Measurements from ENCODE around the gene PPP3R2. TPM values are rescaled to one million over a fixed set of nuclear protein-coding genes. Genes with fewer than 3 reads are reported as not detected.

The PPP3R2 gene, protein sequence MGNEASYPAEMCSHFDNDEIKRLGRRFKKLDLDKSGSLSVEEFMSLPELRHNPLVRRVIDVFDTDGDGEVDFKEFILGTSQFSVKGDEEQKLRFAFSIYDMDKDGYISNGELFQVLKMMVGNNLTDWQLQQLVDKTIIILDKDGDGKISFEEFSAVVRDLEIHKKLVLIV
- total RNA-seq, result not detected

- DNase-seq (ENCODE audit: low read depth in 2 of 3, low spot score in 2 of 3), result no peak
Observed at GRCh38 chr9:101594796-101595195, at the start of gene PPP3R2. TSS of gene PPP3R2 (minus strand) at chr9:101594969. CDS start at chr9:101594921, 48 bp downstream.

- DNase-seq (ENCODE audit: low read depth in 2 of 3, low spot score in 2 of 3), result no peak
Observed at GRCh38 chr9:101639785-101640665, 45.3 kb upstream of the PPP3R2 start.

DNA sequence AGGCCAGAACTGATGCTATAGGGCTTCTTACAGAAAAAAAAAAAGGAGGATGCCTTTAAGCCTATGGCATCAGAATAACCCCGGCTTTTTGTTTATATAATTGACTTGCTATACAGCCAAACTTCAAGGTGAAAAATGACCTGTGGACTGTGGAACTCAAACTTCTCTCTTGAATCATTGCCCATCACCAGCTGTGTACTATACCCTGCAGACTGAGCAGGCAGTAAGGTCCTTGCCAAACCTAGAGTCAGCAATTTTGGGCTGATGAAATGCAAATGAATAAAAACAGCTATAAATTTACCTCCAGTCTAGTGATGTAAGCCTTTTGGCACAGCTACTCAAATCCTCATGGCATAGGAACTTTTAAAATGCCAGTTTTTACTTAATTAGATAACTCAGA, 44.5 kb upstream of the PPP3R2 start:
- DNase-seq (ENCODE audit: low read depth in 2 of 3, low spot score in 2 of 3), result no peak

GRCh38 chr9:101636247-101636646, 41.5 kb upstream of the PPP3R2 start:
- no peak for DNase-seq (ENCODE audit: low read depth in 2 of 3, low spot score in 2 of 3)

DNA sequence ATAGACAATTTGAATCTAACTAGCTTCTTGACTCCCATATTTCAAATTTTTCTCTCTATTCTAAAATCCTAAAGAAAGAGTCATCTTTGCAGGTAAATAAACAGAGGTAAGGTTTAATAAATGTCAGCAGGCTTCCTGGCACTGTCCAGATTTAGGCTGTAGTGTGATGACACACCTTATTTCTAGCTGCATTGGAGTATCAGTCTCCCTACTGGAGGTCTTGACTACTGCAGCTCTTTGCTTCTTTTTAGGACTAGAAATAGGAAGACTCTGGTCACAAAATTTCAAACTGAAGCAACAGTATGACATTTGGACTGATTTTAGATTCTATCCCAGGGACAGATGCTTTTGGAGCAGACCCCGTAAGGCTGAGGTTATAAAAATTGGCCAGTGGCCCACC, 40.7 kb upstream of the PPP3R2 start:
- DNase-seq (ENCODE audit: low read depth in 2 of 3, low spot score in 2 of 3), result no peak

- DNase-seq (ENCODE audit: low read depth in 2 of 3, low spot score in 2 of 3), result no peak
Observed at GRCh38 chr9:101634741-101635409, 40.1 kb upstream of the PPP3R2 start.

- no peak for DNase-seq (ENCODE audit: low read depth in 2 of 3, low spot score in 2 of 3)
Observed at GRCh38 chr9:101632611-101633010, 37.8 kb upstream of the PPP3R2 start.

GRCh38 chr9:101631892-101632291, 37.1 kb upstream of the PPP3R2 start:
- no peak for DNase-seq (ENCODE audit: low read depth in 2 of 3, low spot score in 2 of 3)

DNA sequence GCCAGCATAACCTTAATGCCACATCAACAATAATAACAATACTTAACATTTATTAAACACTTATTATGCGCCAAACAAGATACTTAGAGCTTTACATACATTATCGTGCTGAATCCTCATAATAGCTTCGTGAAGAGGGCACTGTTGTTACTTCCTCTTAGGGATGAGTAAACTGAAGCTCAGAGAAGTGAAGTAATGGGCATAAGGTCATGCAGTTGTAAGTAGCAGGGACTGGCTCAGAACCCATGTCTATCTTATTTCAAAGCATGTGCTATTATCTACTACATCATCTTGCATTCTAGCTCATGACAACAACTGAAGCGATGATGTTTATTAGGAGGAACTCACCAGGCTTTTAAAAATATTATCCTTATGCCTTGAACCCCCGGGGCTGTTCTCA, 34.9 kb upstream of the PPP3R2 start:
- DNase-seq (ENCODE audit: low read depth in 2 of 3, low spot score in 2 of 3), result no peak

DNA sequence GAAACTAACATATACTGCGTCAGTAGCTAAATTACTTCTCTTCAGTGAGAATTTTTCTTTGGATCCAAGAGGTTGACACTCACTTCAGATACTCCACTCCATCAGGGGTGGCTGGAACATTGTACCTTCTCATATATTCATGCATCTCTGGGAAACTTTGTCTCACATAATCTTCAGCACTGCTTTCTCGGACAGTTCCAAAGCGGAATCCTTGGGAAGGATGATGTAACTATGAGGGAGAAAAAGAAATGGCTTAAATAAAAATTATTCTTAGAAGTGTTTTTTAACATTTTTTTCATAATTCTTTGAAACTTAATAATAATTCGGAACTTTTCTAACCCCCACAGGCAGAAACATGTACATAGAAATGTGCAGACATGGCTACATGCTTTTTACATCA, 33.4 kb upstream of the PPP3R2 start:
- no peak for DNase-seq (ENCODE audit: low read depth in 2 of 3, low spot score in 2 of 3)

GRCh38 chr9:101626295-101626694, 31.5 kb upstream of the PPP3R2 start:
- peak in 2 of 3 donors; percentile 53 to 77 for DNase-seq (ENCODE audit: low read depth in 2 of 3, low spot score in 2 of 3)

GRCh38 chr9:101625876-101626275, 31.1 kb upstream of the PPP3R2 start:
- peak in 2 of 3 donors; percentile 9 to 21 for DNase-seq (ENCODE audit: low read depth in 2 of 3, low spot score in 2 of 3)

DNA sequence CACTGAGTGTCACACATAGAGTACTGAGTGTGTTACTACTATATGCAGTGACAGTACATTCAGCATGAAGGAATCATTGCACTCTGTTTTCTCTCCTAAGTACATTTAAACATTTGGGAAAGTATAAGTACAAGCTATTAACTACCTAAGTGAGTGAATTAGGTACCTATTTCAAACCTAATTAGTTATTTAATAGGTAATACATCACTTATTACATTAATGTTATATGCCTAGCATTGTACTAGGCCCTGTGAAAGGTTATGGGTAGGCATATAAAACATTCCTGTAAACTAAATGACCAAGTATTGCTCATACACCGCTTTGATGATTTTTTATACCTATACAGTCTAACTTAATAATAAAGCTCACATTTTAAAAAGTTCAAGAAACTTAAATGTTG, 25.7 kb upstream of the PPP3R2 start:
- no peak for DNase-seq (ENCODE audit: low read depth in 2 of 3, low spot score in 2 of 3)

- no peak for DNase-seq (ENCODE audit: low read depth in 2 of 3, low spot score in 2 of 3)
Observed at GRCh38 chr9:101618698-101619097, 23.9 kb upstream of the PPP3R2 start.

DNA sequence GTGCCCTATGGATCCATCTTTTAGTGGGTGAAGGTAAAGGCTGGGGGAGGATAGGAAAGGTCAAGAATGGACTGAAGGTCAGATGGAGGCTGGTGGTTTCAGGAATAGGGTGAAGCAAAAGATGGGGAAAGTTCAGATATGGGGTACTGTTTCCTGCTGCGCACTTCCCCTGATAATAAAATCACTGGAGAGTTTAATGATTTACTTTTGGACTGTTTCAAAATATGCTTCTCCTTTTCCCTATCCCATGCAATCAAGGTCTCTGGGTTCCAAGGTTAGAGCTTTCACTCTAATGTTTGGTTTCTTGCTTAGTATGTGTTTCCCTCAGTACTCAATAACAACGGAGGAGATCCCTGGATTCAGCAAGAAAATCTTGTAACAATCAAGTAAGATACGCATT, 10.8 kb upstream of the PPP3R2 start:
- DNase-seq (ENCODE audit: low read depth in 2 of 3, low spot score in 2 of 3), result no peak

GRCh38 chr9:101604296-101604695, 9.5 kb upstream of the PPP3R2 start:
- no peak for DNase-seq (ENCODE audit: low read depth in 2 of 3, low spot score in 2 of 3)

GRCh38 chr9:101601904-101602765, 7.4 kb upstream of the PPP3R2 start:
- peak in 2 of 3 donors; percentile 24 to 62 for DNase-seq (ENCODE audit: low read depth in 2 of 3, low spot score in 2 of 3)

DNA sequence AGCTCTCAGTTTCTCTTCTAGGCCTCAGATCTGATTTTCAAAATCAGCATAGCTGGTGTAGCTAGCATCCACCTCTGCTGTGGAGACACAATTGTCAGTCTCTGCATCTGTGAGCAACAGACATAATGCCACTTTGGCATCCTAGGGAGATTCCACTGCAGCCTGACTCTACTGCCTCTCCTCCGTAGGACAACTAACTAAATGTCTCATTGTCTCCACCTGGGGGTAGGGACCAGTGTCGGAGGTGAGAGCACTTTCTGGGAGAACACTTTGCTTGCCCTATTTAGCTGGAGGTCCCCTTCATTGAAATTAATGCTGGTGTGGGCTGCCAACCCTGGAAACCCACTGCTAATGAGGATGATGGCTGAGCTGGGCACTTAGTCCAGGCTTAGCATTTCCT, 1.4 kb downstream of the PPP3R2 start:
- no peak for DNase-seq (ENCODE audit: low read depth in 2 of 3, low spot score in 2 of 3)

DNA sequence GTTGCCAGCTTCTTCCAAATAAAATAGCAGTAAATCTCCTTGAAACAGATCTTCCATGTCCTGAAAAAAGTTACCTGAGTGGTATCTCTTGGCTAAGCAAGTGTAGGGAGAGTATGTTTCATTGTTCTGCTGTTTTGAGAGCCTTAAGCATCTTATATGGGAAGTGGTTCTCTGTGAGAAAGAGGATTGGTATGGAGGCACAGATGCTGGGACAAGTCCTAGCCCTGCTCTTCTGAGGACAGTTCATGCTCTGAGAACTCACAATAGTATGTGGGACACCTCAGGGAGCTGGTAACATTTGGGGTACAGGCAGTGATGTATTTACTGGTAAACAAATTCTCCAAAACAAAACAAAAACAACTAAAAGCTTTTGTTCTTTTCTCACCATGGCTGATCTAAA, 2.0 kb downstream of the PPP3R2 start:
- DNase-seq (ENCODE audit: low read depth in 2 of 3, low spot score in 2 of 3), result no peak

DNA sequence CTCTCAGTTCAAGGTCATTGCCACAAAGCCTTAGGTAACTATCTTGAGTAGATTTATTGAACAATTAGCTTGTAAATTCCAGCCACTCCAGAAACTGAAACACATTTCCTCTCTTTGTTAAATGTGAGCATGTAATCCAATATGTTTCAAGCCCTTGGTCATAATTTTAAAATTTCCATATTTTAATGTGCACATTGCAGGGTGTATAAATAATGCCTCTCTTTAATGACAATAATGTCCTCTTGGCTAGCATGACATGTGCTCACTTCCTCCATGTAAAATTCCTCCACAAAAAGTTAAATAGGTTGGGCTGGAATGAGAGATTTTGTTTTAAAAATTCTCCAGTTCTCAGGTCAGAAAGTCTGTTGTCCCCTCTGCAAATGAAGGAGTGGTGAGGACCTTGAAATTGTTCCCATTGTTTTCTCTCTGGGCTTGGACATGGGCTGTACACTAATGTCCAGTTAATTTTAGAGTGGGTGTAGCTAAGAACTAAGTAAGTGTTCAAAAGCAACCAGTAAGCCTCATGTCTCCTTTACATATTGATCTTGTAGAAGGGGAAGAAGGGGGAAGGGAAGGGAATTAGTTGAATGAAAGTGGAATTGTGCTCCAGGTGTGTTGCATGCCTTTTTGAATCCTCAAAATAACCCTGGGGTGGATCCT, 2.9 kb downstream of the PPP3R2 start:
- no peak for DNase-seq (ENCODE audit: low read depth in 2 of 3, low spot score in 2 of 3)

Measured in hematopoietic multipotent progenitor cell (in vitro differentiated cells).